AG09319 (cell line): ENCODE measurements around the gene TMEM178B.
"Not testable (repeated sequence)": the region's sequence is repeated elsewhere in the genome, so short reads cannot be mapped to it uniquely, and the experiment has no call there.

ENCODE experiments used
- DNase-seq: peaks from one replicate; pipeline ENCODE4 v3.0.0-alpha.2; 2010; ENCODE audit warnings: low read depth; ENCODE audit errors: extremely low read depth
- TF ChIP-seq, protein P1 (sequence below): IDR thresholded peaks from 2 replicates; pipeline ENCODE4 v1.5.1; 2011; ENCODE audit warnings: low read depth, mild to moderate bottlenecking, inconsistent platforms, low read length, moderate library complexity

TMEM178B gene

DNA sequence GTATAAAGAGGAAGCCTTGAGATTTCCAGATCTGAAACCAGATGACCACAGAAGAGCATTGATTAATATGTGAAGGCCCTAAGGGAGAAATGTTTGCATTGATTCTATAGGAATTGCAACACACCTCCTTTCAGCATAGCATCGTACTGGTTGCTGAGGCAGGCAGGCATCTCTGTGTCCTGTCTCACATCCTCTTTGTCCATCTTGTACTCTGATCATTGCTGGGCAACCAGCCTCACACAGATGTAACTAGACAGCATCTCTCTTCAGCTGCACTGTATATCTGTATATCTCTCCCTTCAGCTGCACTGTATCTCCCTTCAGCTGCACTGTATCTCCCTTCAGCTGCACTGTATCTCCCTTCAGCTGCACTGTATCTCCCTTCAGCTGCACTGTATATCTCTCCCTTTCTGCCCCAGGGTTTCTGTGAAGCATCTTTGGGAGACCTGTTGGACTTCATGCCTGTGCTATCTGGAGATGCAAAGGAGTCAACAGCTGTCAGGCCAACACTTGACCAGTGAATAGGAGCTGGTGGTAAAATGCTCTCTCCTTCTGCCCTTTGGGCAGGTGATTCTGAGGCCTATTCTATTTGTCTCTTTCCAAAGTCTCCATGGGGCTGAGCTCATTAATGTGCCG lies 40.3 kb downstream of the TMEM178B start:
- TF ChIP-seq, protein P1, sequence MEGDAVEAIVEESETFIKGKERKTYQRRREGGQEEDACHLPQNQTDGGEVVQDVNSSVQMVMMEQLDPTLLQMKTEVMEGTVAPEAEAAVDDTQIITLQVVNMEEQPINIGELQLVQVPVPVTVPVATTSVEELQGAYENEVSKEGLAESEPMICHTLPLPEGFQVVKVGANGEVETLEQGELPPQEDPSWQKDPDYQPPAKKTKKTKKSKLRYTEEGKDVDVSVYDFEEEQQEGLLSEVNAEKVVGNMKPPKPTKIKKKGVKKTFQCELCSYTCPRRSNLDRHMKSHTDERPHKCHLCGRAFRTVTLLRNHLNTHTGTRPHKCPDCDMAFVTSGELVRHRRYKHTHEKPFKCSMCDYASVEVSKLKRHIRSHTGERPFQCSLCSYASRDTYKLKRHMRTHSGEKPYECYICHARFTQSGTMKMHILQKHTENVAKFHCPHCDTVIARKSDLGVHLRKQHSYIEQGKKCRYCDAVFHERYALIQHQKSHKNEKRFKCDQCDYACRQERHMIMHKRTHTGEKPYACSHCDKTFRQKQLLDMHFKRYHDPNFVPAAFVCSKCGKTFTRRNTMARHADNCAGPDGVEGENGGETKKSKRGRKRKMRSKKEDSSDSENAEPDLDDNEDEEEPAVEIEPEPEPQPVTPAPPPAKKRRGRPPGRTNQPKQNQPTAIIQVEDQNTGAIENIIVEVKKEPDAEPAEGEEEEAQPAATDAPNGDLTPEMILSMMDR = no peak
- no peak for DNase-seq

DNA sequence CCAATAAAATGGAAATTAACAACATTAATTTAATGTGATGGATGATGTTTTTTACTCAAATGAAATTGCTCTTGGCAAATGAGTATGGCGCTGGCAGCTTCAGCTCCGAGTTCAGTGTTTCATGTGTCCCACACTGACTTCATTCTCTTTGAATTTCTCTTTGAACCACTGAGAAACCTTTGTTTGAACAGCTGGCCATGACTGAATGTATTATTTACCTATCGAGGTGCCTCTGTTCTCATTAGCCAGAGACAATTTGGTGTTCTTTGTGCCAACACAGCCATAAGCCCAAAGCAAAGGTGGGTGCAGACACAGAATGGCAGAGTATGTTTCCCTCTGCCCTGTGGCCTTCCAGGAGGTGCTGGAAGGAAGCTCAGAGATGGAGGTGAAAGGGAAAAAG lies 42.1 kb downstream of the TMEM178B start:
- DNase-seq = no peak
- TF ChIP-seq, protein P1 = no peak

DNA sequence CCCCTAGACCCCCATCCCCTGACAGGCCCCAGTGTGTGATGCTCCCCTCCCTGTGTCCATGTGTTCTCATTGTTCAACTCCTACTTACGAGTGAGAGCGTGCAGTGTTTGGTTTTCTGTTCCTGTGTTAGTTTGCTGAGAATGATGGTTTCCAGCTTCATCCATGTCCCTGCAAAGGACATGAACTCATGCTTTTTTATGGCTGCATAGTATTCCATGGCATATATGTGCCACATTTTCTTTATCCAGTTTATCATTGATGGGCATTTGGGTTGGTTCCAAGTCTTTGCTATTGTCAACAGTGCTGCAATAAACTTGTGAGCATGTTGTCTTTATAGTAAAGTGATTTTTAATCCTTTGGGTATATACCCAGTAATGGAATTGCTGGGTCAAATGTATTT lies 42.8 kb downstream of the TMEM178B start:
- not testable (repeated sequence) for DNase-seq

DNA sequence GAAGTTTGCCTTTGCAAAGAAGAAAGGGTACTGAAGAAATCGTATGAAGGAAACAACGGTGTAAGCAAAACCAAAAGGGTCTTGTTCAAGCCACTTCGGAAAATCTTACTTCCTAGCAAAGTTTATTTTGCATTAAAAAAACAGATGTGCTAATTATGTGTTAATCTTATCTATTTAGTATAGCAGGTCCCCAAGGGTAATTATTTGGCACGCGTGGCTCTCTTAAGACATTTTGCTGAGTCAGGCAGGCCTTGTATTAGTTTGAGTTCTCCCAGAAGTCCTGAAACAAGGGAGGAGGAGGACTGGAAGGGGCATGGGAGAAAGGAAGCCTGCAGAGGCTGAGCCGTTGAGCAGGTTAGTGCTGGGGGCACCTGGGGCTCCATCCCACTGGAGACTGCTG lies 44.9 kb downstream of the TMEM178B start:
- TF ChIP-seq, protein P1 = no peak
- no peak for DNase-seq

DNA sequence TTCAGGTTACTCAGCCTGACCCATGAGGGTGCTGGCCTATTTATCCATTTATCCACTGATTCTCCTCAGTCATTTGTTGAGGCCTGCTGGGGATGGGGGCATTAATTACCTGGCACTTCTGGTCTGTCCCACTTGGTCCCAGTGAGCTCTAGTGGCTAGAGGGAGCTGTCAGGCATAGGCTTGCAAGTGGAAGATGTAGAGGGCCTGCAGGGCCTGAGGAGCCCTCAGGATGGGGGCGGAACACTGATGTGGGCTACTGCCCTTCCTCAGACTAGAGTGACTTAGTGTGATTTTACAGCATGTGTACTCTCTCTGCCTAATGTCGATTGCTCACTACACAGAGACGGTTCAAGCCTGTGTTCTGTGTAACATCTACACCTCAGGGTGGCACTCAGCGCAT lies 45.3 kb downstream of the TMEM178B start:
- TF ChIP-seq, protein P1 = no peak
- DNase-seq = no peak

DNA sequence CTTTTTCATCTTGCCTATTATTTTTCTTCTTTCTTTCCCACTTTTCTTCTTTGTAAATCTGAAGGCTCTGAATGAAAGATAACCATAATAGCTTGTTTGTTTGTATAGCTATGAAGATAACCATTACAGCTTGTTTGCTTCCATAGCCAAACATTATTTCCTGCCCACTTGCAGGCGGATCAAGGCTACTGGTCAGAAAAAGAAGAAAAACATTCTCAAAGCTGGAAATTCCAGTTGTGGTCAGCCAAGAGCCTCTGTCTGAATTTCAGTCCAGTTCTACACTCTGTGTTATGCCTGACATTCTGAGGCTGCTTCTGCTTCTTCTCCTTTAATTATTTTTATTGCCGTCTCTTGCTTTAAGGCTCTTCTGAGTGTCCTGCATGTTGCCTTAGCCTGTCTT lies 48.9 kb downstream of the TMEM178B start:
- DNase-seq = no peak
- TF ChIP-seq, protein P1 = no peak

DNA sequence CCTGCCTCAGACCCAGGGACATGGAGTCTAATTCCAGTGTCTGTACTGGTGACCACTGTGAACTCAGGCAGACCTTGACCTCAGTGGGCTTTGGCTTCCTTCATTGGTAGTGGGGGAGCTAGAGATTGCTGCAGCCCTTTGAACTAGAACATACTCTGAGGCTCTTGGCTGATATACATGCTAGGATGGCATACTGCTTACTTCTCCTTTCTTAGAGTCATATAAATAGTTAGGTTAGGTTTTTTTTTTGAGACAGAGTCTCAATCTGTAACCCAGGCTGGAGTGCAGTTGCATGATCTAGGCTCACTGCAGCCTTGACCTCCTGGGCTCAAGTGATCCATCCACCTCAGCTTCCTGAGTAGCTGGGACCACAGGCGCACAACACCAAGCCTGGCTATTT lies 49.7 kb downstream of the TMEM178B start:
- TF ChIP-seq, protein P1 = no peak
- no peak for DNase-seq

DNA sequence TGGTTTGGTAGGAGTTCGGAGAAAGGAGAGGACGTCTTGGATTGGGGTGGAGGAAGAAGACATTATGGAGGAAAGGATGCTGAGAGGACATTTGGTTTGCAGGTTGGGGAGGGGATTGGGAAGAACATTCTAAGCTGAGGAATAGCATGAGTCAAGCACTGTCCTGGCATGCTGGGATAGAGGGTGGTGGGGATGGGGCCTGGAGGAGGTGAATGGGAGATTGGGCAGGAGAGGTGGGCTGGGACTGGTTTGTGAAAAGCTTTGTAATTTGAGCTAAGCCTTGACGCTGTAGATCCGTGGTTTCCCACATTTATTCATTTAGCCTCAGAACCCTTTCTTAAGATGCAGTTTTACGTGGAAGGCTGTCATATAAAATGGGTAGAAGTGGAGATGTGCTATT lies 52.2 kb downstream of the TMEM178B start:
- DNase-seq = no peak
- TF ChIP-seq, protein P1 = no peak
